ENCODE measurements around the gene NAXD. TPM values are rescaled to one million over a fixed set of nuclear protein-coding genes. Genes with fewer than 3 reads are reported as not detected.

The NAXD gene
- total and polyA plus RNA-seq, 2 of the 4 experiments (the other 2 are of a cell fraction): 10.2 to 27.2 TPM

- BruUV-seq (replicated peaks): no TSS peak
- WGBS, 2 experiments (ENCODE audit: extremely low coverage in 2 of 2, insufficient read length in 1 of 2): 99% methylated on average over 7 of the region's 16 CpGs; no CpG with 5 or more reads in 1 of the 2 experiments
- Histone ChIP-seq H3K27me3 (ENCODE audit: control insufficient read depth, insufficient read depth, low read length) (no peaks in the 10 kb centered on the region), H3K23ac (ENCODE audit: low read depth, low read length) (no peak overlapping the region), H2BK15ac (ENCODE audit: low read depth, low read length) (no peak overlapping the region), H3K27ac (ENCODE audit: insufficient read depth, low read length) (no peak overlapping the region), H3K9me1 (ENCODE audit: insufficient read depth, low read length) (peaks cover 24% of the 10 kb centered on the region), H2BK120ac (ENCODE audit: low read depth, low read length) (no peak overlapping the region), H3K4ac (ENCODE audit: low read depth, low read length) (no peak overlapping the region), H2BK5ac (ENCODE audit: low read depth, low read length, poor library complexity, severe bottlenecking) (no peak overlapping the region), H3K56ac (ENCODE audit: extremely low read depth, insufficient read depth, low read length) (no peak overlapping the region), H4K20me1 (ENCODE audit: insufficient read depth, low read length) (peaks cover 45% of the 10 kb centered on the region), H3K14ac (replicated peaks; ENCODE audit: low read depth, low read length) (no peak overlapping the region), H3K18ac (ENCODE audit: low read depth, low read length) (no peak overlapping the region), H2AK9ac (replicated peaks; ENCODE audit: low read depth, low read length, poor library complexity) (no peak overlapping the region), H3K36me3 (ENCODE audit: control insufficient read depth, insufficient read depth, low read length) (peaks cover 65% of the 10 kb centered on the region), H3K9me3 (ENCODE audit: control insufficient read depth, insufficient read depth, low read length) (no peaks in the 10 kb centered on the region), H2AFZ (replicated peaks; ENCODE audit: low read length, poor library complexity) (no peak overlapping the region), H2BK20ac (ENCODE audit: low read depth, low read length) (no peak overlapping the region), H3K4me1 (ENCODE audit: control insufficient read depth, insufficient read depth, low read length) (peaks cover 5% of the 10 kb centered on the region; the same call in 1 of the 2 replicates), H3K79me1 (ENCODE audit: low read depth in 1 of 2, low read length in 2 of 2) (peaks cover 21 to 51% of the 10 kb centered on the region in 2 experiments), H4K8ac (ENCODE audit: low read depth in 2 of 2, low read length in 2 of 2) (no peak overlapping the region), H4K5ac (ENCODE audit: low read depth, low read length) (no peak overlapping the region), H3K4me2 (ENCODE audit: low read depth, low read length) (no peak overlapping the region), H3K4me3 (ENCODE audit: insufficient read depth, low read depth, low read length) (no peak overlapping the region), H2AK5ac (ENCODE audit: low read depth, low read length) (no peak overlapping the region), H4K91ac (ENCODE audit: insufficient read depth, low read depth, low read length) (no peak overlapping the region), H3K9ac (ENCODE audit: low read depth, low read length) (no peak overlapping the region)
- TF ChIP-seq RCOR1 (IDR thresholded peaks at IDR 0.05; ENCODE audit: insufficient replicate concordance, low read length) (no peak), MXI1 (IDR thresholded peaks at IDR 0.05; ENCODE audit: borderline replicate concordance, low read depth, low read length) (no peak), CHD1 (IDR thresholded peaks at IDR 0.05; ENCODE audit: low read depth, low read length) (no peak), MAFK (IDR thresholded peaks at IDR 0.05; ENCODE audit: low read depth, low read length) (no peak)
- ChIA-PET POLR2A (ENCODE audit: unreplicated experiment) (no interaction called here), CTCF (no interaction called here)
- no peak for ATAC-seq (ENCODE audit: low read depth)
- dilution Hi-C loops (cut with HindIII; ENCODE audit: low sequenced_read_pairs, unreplicated experiment) (no loop called here), intact Hi-C loops (cut with micrococcal nuclease) (no loop called here), in situ Hi-C loops (cut with MboI; ENCODE audit: low sequenced_read_pairs) (no loop called here)
- no peak for DNase-seq
These were observed 20.7 kb downstream of the NAXD start for GRCh38 chr13:110636053-110636475.
